ENCODE measurements around the gene GLIS2. TPM values are rescaled to one million over a fixed set of nuclear protein-coding genes. Genes with fewer than 3 reads are reported as not detected.
"Not testable (repeated sequence)": the region's sequence is repeated elsewhere in the genome, so short reads cannot be mapped to it uniquely, and the experiment has no call there.

The GLIS2 gene
- total RNA-seq, 1 donor from 2014 or later = 1.2 TPM

DNA sequence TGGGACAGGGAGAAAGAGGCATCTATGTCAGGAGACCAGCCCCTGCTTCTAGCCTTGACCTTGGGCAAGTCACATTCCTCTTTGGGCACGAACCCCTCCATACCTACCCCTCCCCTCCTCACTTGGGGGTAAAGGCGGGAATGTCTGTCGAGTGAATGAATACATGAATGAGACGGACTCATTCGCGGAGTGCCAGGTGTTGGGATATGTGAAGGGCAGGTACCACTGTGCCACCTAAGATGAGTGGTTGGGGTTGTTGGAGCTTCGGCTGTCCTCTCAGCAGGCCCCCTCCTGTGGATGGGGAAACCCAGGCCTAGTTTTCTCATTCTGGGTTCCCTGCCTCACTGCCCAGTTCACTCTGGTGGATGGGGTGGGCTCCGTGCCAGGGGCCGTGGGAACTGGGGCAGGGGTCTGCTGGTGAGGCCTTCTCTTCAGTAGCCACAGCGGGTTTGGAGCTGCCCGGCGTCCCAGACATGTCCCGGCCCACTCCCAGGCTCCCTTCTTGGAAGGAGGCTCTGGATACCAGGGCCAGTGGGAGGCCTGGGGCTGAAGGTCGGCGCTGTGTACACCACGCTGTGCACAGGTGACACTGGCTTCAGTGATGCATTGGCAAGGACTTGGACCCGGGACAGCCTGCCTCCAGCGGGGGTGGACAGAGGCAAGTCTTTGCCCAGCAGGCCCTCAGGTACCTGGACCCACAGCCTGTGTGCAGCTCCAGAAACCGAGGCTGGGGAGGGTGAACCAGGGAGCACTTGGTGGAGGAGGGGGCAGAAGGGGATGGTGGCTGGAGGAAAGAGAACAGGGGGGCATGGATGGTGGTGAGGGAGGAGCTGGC, 5.6 kb downstream of the GLIS2 start:
- DNase-seq = no peak

DNA sequence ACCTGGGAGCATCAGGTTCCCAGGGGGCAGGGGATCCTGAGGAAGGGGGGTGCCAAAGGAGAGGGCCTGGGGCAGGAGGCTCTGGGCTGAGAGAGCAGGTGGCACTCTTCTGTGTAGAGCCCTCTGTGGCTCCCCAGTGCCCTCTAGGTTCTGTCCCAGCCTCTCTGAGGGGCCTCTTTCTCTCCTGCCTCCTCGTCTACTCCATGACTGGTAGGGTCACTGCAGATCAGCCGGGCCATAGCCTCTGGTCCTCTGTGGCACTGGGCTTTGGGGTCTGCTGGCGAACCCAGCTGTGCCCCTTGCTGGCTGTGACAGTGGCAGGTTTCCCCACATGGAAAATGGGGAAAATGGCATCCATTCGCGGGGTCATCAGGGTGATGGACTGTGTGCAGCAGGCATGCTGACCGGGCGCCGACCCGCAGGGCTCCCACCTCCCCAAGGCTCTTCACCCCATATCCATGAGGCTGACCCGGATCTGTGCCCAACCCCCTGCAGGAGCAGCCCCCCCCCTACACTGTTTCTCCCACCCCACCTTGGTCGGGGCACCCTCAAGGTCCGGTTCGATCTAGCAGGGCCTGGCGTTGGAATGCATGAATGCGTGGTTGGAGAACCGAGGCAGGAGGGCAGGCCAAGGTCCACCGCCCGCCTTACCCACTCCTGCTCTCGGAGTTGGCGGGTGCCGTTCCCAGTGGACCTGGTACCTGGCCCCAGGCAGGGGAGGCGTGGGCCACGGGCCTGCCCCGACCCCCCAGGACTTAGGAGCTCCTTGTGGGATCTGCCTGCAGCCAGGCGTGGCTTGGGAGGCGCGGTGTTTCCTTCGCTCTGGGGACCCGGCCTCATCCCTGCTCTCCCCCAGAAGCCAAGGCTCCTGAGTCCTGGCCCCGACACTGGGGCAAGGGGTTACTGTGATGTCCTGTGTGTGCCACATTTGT, 6.5 kb downstream of the GLIS2 start:
- DNase-seq = no peak

DNA sequence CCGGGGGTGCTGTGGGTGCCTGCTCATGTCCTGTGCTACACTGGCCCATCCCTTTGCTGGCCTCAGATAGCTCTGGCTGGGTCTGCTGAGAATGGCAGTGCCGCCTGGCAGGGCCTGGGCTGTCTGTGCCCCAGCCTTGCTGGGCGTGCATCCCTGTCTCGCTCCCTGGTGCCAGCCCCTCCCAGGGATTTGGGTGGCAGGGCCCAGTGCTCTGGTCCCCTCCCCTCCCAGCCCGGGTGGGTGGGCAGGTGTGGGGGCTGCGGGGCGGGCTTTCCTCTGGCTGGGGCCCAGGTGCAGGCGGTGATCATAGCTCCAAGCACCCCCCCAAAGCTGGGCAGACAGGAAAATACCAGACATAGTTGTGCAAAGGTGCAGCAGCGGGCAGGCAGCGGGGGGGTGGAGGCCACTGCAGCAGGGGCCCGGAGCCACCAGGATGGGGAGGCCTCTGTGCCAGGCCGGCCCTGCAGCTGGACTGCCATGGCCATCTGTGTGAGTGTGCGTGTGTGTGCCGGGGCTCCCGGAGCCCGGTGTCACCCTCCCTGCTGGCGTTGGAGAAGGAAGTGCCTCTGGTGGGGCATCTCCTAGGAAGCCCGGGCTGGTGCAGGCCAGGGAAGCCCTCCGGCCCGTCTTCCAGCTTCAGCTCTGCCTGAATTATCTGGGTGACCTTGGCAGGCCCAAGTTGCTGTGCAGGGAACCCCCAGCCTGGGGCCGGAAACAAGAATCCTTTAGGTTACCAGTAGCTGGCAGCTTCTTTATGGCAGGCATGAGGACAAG, 7.4 kb downstream of the GLIS2 start:
- DNase-seq = no peak

DNA sequence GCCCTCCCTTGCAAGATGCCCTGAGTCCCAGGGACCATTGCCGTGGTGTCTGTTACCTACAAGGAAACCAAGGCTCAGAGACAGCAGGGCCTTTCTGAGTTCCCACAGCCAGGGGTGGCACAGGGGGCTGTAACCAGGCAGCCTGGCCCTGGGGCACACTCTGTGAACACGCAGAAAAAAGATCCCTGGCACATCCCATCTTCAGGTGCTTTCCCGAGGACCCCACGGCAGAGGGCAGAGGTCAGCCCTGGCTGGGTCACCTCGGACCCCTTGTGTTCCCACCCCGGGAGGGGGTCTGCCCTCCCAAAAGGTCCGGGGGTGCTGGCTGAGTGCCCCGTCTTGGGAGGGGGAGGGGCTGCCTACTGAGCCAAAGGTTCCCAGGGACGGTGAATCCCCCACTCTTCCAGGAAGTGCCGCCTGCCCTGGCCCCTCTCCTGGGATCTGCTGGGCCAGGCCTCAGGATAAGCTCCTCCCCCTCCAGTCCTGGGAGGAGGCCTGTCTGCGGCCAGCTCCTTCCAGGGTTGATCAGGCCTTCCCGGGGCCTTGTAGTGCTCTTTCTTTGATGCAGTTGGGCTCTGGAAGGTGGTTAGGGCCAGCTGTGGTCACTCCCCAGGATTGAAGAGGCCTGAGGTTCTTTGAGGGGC, 8.1 kb downstream of the GLIS2 start:
- peak; percentile 37 for DNase-seq

DNA sequence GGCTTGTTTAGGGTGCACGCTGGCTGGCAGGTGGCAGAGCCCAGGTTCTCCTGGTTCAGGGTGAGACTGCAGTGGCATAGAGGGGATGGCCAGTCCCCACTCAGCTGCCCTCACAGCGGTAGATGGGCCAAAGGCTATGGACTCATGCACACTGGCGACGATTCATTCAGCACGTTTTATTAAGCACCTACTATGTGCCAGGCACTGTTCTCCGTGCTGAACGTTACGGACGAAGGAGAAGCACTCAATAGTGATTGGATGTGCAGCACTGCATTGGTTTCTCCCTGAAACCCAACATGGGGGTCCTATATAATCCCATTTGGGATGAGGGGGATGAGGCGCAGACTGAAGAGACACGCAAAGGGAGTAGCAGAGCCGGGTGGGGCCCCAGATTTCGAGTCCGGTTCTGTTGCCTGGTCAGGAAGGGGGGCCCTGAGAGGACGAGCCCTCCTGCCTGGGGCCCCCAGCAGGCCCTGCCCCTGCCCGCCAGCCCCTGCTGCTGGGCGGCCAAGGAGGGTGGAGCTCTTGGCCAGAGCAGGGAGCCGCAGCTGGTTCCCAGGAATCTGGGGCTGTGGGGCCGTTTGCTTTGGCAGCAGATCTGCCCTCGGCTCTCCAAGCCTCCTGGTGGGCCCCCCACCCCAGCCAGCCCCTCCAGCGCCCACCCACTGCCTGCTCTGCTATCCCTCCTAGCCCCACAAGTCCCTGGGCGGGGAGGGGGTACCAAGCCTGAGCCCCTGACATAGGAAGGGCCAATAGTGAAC, 8.8 kb downstream of the GLIS2 start:
- no peak for DNase-seq

DNA sequence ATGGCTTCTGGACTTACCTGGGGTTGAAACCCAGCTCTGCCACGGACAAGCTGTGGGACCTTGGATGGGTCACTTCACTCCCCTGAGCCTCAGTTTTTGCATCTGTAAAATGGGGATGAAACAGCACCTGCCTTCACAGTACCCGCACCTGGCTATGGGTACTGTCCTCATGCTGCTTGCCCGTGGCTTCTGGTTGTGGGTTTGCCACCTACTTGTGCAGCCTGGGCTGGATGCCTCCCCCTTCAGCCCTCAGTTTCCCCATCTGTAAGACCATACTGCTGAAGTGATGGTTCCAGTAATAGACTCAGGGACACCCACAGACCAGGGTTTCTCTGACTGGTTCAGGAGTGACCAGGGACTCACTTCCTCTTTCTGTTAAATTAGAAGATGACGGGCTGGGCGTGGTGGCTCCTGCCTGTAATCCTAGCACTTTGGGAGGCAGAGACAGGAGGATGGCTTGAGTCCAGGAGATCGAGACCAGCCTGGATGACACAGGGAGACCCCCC, 9.4 kb downstream of the GLIS2 start:
- DNase-seq = no peak

DNA sequence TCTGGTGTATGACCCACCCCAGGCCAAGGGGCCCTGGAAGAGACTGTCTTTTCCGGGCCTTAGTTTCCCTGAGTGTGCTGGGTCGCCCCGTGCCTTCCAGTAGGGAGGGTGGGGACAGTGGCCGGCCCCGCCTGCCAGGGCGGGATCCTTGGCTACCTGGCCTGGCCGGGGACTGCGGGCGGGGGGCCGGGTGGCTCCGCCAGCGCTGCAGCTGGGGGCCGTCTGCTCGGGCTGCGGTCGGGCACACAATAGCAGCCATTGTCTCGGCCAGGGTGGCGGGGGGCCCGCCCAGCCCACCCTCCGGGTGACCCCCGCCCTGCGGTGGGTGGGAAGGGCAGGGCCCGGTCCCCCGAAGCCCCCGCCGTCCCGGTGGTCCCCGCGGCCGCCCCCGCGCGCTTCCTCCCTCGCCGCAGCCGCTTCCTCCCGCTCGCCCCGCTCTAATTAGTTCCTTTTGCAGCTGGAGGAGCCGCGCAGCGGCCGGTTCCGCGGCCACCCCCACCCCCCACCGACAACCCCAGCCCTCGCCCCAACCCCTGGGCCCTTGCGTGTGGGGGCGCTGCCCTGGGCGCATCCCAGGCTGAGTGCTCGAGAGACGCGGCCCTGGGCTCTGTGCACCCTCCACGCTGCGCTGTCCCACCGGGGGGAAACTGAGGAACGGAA, 11.6 kb downstream of the GLIS2 start:
- no peak for DNase-seq

DNA sequence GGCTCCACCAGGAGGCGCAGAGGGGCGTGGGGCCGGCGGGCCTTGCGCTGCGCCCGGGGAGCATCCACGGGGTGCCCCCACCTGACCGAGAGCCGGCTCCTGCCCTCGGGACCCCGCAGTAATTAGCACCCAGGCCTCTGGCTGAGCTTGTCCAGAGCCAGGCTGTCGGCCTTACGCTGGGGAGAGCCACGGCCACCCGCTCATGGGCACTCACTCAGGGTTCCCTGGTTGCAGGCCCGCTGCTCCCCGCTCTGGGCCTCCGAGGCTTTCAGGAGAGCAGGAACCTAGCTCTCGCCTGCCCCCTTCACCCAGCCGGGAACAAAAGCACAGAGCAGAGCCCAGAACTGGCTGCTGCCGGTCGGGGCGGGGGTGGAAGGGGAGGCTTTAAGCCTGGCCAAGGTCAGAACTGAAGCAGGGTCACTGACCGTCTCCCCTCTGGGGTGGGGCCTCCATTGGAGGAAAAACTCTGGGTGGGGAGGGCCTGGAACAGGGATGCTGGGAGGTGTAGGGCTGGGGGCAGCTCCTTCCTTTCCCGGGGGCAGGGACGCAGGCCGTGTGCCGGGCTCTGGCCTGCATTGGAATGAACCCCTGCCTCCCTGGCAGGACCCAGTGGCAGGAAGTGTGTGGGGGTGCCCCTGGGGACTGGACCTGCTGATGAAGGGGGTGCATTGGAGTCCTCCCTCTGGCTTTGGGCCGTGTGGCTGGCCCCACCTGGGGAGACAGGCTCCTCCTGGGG, 12.3 kb downstream of the GLIS2 start:
- peak; percentile 87 for DNase-seq

DNA sequence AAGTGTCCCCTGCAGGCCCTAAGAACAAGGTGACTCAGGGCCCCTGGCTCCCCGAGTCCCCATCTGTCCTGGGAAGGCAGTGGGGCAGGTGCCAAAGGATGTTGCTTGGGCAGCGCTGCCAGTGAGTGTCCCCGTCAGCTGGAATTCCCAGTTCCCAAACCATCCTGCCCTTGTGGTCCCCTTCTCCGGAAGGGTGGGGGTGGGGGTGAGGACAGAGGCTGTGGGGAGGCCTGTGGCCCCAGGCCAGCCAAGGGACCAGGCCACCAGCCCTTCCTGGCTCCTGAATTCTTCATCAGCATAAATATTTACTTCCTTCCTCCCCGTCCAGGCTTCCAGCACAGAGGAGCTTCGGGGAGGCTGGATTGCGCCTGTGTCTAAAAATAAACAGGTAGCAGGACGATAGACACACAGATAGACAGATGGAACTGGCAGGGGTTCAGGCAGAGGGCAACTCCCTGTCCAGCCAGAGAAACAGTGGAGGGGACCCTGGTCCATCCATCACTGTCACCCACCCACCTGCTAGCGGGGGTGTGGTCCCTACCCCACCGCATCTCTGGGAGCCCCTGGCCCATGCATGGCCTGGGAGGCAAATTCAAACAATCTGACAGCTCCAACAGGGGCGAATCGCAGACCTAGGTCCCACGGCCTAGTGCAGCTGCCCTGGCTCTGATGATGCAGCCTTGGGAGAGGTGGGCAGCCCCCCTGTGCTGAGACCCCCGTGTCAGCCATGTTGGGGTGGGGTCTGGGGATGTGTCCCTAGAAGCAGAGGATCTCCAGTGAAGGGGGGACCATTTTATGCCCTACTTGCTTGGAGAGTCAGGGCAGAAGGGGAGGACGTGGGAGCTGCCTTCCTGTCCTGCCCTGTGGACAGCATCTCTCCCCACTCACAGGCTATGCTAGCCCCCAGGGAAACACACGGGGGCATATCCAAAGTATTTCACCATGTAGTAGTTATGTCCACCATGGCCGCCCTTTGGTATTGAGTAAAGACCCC, 13.2 kb downstream of the GLIS2 start:
- DNase-seq = peak; percentile 35

DNA sequence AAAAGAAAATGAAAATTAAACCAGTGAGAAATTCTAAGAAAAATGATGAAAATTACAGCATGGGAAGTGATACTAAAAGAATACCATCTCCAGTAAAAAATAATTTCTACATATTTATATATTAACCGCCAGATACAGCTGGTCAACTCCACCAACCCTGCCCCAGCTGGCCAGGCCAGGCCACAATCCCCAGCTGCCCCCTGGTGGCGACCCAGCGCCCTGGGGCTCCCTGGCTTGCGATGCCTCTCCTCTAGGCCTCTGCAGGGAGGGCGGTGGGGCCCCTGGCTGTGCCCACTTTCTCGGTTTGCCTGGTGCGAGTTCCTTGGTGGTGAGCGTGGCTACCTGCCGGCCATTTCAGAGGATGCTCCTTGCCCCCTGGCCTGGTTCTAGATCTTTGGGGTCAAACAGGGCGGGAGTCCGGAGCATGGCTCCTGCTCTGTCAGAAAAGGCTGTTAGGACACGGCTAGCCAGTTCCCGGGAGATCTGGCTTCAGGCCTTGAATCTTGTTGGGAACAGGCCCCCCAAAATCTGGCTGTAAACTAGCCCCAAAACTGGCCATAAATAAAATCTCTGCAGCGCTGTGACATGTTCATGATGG, 14.5 kb downstream of the GLIS2 start:
- DNase-seq = peak; percentile 87

DNA sequence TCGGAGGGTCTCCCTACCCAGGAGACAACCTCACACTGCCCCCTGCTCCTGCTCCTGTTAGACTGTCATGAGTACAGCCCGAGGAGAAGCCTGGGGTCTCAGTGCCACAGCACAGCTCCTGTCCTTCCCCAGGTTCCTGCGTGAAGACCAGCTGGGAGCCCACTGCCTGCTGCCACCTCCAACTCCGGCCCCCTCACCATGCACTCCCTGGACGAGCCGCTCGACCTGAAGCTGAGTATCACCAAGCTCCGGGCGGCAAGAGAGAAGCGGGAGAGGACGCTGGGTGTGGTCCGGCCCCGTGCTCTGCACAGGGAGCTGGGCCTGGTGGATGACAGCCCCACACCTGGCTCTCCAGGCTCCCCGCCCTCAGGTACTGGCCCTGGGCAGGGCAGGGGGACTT, 16.2 kb downstream of the GLIS2 start:
- no peak for DNase-seq

DNA sequence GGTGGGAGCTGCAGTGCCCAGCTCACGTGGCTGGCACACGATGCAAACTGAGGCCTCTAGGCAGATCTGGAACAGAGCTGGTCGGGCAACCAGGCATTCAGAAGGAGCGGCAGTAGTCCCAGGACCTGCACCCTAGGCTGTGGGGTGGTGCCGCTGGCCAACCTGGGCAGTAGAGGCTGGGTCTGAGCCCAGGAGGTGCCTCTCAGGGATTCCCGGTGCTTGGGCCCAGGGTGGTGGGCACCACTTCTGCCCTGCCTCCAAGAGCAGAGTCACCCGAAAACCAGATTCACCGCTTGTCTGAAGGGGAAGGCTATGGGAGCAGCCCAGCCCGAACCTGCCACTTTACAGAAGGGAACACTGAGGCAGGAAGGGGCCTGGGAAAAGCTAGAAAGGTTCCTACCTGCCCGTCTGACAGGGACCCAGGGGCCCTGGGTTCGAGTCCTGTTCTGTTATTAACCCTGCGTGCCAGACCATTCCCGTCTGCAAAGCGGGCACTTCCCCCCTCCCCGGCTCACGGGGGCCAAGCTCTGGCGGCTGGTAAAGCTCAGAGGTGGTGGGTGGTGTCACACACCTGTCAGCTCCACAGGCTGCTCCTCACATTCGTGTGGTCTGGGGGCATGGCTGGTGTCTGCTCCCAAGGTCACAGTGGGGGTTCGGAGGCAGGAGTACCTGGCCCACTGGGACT, 16.9 kb downstream of the GLIS2 start:
- no peak for DNase-seq

DNA sequence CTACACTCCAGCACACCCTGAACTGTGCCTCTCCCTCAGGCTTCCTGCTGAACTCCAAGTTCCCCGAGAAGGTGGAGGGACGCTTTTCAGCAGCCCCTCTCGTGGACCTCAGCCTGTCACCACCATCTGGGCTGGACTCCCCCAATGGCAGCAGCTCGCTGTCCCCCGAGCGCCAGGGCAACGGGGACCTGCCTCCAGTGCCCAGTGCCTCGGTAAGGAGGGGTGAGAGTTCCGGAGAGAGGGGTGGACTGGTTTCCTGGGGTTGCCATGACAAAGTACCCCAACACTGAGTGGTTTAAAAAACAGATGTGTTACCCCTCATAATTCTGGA, 17.4 kb downstream of the GLIS2 start:
- DNase-seq = no peak

DNA sequence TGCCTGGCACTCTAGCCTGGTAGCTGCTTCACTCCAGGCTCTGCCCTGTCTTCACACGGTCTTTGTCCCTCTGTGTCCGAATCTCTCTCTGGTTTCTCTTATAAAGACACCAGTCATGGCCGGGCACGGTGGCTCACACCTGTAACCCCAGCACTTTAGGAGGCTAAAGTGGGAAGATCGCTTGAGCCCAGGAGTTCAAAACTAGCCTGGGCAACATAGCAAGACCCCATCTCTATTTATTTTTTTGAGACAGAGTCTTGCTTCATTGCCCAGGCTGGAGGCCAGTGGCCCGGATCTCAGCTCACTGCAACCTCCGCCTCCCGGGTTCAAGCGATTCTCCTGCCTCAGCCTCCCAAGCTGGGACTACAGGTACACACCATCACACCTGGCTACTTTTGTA, 17.8 kb downstream of the GLIS2 start:
- DNase-seq = not testable (repeated sequence)

DNA sequence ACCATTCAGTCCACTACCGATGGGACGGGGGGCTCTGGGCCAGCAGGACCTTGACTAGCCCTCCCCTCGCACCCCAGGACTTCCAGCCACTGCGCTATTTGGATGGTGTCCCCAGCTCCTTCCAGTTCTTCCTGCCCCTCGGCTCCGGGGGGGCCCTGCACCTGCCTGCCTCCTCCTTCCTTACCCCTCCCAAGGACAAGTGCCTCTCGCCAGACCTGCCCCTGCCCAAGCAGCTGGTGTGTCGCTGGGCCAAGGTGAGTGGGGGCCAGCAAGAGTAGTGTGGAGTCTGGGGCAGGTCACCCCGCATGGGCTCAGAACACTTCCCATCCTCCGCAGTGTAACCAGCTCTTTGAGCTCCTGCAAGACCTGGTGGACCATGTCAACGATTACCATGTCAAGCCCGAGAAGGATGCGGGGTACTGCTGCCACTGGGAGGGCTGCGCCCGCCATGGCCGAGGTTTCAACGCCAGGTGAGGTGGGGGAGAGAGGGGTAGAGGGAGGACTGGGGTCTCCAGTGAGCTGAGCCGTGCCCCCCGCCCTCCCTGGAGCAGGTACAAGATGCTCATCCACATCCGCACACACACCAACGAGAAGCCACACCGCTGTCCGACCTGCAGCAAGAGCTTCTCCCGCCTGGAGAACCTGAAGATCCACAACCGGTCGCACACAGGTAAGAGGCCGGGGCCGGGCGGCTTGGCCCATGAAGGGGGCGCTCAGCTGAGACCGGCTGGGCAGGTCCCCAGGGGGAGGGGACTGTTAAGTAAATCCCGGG, 19.0 kb downstream of the GLIS2 start:
- DNase-seq = no peak

DNA sequence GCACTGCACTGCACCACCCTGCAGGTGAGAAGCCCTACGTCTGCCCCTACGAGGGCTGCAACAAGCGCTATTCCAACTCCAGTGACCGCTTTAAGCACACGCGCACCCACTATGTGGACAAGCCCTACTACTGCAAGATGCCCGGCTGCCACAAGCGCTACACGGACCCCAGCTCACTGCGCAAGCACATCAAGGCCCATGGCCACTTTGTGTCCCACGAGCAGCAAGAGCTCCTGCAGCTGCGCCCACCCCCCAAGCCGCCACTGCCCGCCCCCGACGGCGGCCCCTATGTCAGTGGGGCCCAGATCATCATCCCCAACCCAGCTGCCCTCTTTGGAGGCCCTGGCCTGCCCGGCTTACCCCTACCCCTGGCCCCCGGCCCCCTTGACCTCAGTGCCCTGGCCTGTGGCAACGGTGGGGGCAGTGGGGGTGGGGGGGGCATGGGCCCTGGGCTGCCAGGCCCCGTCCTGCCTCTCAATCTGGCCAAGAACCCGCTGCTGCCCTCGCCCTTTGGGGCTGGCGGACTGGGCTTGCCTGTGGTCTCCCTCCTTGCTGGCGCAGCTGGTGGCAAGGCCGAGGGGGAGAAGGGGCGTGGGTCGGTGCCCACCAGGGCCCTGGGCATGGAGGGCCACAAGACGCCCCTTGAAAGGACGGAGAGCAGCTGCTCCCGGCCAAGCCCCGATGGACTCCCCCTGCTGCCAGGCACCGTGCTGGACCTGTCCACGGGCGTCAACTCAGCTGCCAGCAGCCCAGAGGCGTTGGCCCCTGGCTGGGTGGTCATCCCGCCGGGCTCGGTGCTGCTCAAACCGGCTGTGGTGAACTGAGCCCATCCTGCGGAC, 21.1 kb downstream of the GLIS2 start:
- no peak for DNase-seq

Data from dermis blood vessel endothelial cell (primary cell).